GM06990 (cell line): ENCODE data around the gene CYP2D6.

Source experiments
- DNase-seq: peaks from one replicate; pipeline ENCODE4 v3.0.0-alpha.2; 2011; ENCODE audit not compliant: insufficient read length; ENCODE audit errors: extremely low read depth
- H3K27me3 ChIP-seq: replicated peaks from 2 replicates; pipeline ENCODE4 v1.6.0; 2011; ENCODE audit warnings: low read length; ENCODE audit not compliant: control insufficient read depth, insufficient read depth
- H3K36me3 ChIP-seq: 2 replicates; pipeline ENCODE4 v1.5.1; 2011; ENCODE audit warnings: low read length; ENCODE audit not compliant: control insufficient read depth, insufficient read depth
- H3K4me3 ChIP-seq: replicated peaks from 2 replicates; pipeline ENCODE4 v1.5.1; 2011; ENCODE audit warnings: low read depth, mild to moderate bottlenecking, control low read depth, low read length
- TF ChIP-seq, protein P1 (sequence below): IDR thresholded peaks from 2 replicates; pipeline ENCODE4 v1.5.1; 2011; ENCODE audit warnings: low read length, control low read depth, mild to moderate bottlenecking, inconsistent platforms; ENCODE audit not compliant: insufficient read depth, poor library complexity, severe bottlenecking

CYP2D6 gene

DNA sequence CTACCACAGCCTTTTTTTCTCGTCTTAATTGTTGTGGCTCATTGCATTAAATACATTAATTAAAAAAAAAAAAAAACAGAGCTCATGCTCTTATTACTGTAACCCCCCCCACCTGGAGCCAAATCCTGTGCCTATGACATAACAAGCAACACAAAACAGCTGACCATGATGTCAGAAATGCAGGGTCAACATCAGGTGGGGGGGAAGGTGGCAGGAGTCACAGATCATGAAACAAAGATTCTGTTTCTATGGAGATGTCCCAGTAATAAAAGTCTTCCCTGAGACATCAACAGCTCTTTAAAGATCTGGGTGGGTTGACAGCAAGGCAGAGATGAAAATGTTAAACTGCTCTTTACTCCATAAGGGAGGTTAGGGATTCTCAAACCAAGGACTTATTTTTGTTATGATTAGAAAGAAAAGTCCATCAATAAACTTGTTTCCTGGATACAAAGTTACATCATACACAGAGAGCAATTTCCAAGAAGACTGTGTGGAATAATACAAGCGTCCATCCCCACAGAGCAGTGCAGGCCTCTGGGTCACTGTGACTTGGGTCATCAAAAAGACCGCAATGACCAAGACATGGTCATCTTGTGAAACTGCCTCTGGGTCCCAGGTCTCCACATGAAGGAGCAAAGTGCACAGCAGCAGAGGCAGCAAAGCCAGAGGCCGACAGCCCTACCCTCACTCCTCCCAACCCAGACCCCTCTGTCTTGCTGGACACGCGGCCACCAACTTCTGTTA lies 42.7 kb upstream of the CYP2D6 start:
- H3K4me3 ChIP-seq, result no peak overlapping the region
- no peaks in the 10 kb centered on the region for H3K27me3 ChIP-seq
- TF ChIP-seq, protein P1, sequence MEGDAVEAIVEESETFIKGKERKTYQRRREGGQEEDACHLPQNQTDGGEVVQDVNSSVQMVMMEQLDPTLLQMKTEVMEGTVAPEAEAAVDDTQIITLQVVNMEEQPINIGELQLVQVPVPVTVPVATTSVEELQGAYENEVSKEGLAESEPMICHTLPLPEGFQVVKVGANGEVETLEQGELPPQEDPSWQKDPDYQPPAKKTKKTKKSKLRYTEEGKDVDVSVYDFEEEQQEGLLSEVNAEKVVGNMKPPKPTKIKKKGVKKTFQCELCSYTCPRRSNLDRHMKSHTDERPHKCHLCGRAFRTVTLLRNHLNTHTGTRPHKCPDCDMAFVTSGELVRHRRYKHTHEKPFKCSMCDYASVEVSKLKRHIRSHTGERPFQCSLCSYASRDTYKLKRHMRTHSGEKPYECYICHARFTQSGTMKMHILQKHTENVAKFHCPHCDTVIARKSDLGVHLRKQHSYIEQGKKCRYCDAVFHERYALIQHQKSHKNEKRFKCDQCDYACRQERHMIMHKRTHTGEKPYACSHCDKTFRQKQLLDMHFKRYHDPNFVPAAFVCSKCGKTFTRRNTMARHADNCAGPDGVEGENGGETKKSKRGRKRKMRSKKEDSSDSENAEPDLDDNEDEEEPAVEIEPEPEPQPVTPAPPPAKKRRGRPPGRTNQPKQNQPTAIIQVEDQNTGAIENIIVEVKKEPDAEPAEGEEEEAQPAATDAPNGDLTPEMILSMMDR, result no peak
- DNase-seq, result no peak
- peaks cover 10% of the 10 kb centered on the region for H3K36me3 ChIP-seq

DNA sequence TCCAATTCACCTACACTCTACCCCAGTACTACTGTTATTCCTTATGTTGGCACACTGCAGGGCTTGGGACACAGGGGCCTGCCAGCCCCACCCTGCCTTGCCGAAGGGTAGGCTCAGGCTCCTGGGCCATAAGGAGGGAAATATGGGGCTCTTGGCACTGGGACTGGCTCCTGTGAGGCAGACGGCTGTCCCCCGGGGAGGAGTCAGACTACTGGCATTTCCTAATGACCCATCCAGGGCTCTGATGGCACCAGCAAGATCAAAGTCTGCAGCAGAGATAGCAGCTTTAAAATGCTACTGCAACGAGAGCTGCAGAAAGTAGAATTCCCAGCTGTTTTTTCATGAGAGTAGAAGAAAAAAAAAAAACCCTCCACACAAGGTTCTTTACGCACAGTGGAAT lies 42.2 kb upstream of the CYP2D6 start:
- no peak for DNase-seq
- H3K36me3 ChIP-seq, result peaks cover 10% of the 10 kb centered on the region

DNA sequence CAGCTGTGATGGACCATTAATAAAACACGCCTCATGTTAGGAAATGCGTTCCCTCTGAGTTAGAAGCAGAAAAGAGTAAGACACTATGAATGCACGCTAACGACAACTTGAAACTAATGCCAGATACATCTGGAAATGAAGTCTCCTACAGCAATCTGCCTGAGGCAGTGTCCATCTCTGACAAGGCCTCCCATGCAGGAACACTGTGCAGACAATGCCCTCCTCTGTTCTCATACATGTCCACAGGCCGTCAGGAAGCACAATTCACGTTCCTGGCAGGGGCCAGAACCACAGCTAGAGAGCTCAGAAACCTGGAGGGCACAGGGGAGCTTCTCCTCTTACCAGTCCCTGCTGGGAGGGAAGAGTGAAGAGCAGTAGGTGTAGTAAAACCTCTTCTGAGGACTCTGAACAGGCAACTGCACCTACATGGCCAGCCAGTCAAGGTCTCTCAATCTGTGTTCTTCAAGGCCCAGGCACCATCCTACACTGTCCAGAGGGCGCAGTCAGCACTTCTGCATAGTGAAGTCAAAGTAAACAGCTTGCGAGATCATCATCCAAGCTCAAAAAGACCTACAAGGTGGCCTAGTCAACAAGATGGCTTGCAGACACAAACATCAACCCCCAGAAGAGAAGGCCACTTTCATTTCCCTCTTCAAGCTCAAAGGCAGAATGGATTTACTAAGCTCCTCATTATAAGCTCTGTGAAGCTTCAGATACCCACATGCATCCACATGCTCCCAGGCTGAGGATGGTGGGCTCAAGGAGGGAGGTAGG lies 41.5 kb upstream of the CYP2D6 start:
- H3K4me3 ChIP-seq, result no peak overlapping the region
- no peaks in the 10 kb centered on the region for H3K27me3 ChIP-seq
- TF ChIP-seq, protein P1, result no peak
- DNase-seq, result no peak
- H3K36me3 ChIP-seq, result peaks cover 10% of the 10 kb centered on the region

More for the DNA sequence above, 42.2 kb upstream of the CYP2D6 start:
- H3K4me3 ChIP-seq, result no peak overlapping the region
- TF ChIP-seq, protein P1, result no peak
- no peaks in the 10 kb centered on the region for H3K27me3 ChIP-seq

DNA sequence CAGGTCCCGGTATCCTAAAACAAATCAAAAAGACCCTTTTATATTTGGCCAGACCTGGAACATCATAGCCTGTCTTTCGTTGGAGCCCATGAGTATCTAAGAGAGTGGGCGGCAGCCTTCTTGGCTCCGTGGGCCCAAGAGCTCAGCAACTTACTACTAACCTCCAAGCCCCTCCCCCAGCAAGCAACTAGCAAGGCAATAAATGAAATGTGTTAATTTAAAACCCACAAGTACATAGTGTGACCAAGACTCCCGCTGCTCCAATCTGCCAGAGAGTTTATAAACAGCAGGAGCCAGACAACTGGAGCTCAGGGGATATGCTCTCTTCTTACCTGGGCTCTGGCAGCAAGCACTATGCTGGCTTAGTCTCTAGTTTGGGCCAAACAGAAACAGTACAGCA lies 40.8 kb upstream of the CYP2D6 start:
- DNase-seq, result no peak
- H3K27me3 ChIP-seq, result no peaks in the 10 kb centered on the region
- H3K36me3 ChIP-seq, result peaks cover 10% of the 10 kb centered on the region
- TF ChIP-seq, protein P1, result no peak
- no peak overlapping the region for H3K4me3 ChIP-seq

DNA sequence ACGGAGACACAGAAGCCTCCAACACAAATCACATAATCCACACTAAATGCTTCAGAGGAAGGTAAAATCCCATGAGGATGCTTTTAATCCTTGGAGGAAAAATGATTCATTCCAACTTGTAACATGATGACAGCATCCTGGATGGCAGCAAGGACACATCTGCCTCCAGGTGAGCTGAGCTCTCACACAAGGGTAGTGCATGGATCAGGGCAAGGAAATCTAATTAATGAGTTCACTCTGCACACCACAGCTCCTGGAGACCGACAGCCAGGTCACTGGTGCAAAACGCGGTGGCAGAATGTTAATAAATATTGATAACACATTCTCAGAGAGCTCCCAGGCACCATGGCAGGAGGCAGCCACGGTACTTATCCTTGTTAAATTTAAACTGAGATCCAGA lies 40.3 kb upstream of the CYP2D6 start:
- H3K36me3 ChIP-seq, result peaks cover 8% of the 10 kb centered on the region
- DNase-seq, result no peak

More for the DNA sequence above, 40.3 kb upstream of the CYP2D6 start:
- Histone ChIP-seq H3K4me3 (no peak overlapping the region), H3K27me3 (no peaks in the 10 kb centered on the region)
- TF ChIP-seq, protein P1, result no peak
